HG02798 (cell line): ENCODE measurements around the gene LAD1.

Source experiments
- ATAC-seq: cut with Tn5 transposase; IDR thresholded peaks from one replicate; pipeline ENCODE4 v1.9.1; 2021; ENCODE audit warnings: mild to moderate bottlenecking; ENCODE audit not compliant: unreplicated experiment, poor library complexity

The LAD1 gene

GRCh38 chr1:201370500-201370899 lies 28.6 kb downstream of the LAD1 start:
- ATAC-seq: no peak

DNA sequence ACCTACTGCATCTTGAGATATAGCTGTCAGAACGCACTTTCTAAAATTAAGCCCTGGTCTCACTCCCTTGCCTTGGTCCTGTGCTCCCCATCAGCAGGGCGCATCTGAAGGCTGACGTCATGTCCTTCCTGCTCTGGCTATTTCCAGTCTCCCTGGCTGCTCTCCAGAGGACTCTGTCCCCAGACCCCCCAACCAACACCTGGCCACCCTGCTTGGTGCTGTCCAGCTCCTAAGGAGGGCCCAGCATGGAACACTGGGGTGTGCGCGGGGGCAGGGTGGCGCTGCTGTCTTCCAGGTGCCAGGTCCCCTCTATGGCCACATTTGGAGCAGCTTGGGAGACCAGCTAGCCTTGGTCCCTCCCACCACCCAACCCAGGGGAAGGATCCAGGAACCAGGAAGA lies 29.9 kb downstream of the LAD1 start:
- no peak for ATAC-seq

GRCh38 chr1:201366696-201367095 lies 32.4 kb downstream of the LAD1 start:
- no peak for ATAC-seq

- ATAC-seq: no peak
These were observed 33.9 kb downstream of the LAD1 start for GRCh38 chr1:201365251-201365650.

GRCh38 chr1:201364808-201365105 lies 34.4 kb downstream of the LAD1 start:
- ATAC-seq: no peak

- no peak for ATAC-seq
These were observed 35.7 kb downstream of the LAD1 start for GRCh38 chr1:201363467-201363866.

GRCh38 chr1:201362906-201363305 lies 36.2 kb downstream of the LAD1 start:
- no peak for ATAC-seq

GRCh38 chr1:201361652-201362504 lies 37.2 kb downstream of the LAD1 start:
- ATAC-seq: no peak

GRCh38 chr1:201360901-201361651 lies 38.0 kb downstream of the LAD1 start:
- ATAC-seq: no peak

DNA sequence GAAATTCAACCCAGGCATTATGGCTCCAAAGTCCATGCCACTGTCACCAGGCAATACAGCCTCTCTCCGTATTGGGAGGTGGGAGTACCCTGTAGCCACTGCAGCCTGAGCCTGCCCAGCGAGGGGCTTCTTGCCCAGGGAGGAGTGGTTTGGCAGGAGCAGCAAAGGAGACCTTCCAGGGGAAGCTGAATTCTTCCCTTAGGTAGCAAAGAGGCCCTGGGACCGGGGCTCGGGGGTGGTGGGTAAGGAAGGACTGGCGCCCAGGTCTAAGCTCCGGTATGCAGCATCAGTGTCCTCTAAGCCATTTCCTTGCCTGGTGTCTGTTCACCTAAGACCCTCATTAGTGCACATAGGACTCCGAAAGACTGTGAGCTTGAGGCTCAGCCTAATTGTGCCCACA lies 38.6 kb downstream of the LAD1 start:
- no peak for ATAC-seq

DNA sequence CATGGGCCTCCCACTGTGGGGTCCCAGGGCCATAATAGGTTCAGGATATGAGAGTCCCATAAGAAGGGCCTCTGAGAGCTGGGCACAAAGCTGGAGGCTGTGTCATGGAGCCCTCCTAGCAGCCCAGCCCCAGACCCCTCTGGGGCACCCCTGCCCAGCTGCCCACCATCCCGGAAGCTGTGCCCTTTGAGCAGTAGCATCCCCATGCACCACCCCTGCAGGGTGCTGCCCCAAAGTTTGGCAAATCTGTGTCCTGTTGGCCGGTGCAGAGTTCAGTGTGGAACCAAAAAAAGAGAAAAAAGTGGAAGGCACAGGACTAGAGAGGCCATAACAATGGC lies 39.3 kb downstream of the LAD1 start:
- ATAC-seq: no peak

GRCh38 chr1:201359031-201359872 lies 39.9 kb downstream of the LAD1 start:
- no peak for ATAC-seq

DNA sequence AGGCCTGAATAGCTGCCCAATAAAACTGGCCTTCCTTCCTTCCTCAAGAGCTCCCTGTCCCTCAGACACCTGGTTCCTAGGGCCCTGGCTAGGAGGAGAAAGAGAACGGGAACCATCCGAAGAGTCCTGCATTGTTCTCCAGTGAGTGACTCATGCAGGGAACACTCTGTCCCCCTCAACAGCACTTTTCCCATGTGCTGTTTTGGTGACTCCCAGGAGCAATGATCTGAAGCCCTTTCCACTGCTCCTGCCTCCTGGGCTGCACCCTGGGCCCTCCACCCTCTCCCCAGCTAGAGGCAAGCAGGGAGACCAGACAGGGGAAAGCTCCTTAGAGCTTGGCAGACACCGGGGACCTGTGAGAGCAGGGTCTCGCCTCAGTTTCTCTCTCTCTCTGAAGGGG lies 40.5 kb downstream of the LAD1 start:
- no peak for ATAC-seq

GRCh38 chr1:201357636-201358348 lies 41.3 kb downstream of the LAD1 start:
- ATAC-seq: no peak

- ATAC-seq: no peak
These were observed 41.9 kb downstream of the LAD1 start for GRCh38 chr1:201357211-201357610.

DNA sequence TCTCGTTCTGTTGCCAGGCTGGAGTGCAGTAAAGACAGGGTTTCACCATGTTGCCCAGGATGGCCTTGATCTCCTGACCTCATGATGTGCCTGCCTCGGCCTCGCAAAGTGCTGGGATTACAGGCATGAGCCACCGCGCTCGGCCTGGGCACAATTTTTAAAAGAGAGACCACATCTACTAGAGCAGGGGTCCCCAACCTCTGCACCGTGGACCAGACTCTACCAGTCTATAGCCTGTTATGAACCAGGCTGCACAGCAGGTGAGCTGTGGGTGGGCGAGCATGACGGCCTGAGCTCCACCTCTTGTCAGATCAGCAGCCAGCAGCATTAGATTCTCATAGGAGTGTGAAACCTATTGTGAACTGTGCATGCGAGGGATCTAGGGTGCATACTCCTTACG lies 42.4 kb downstream of the LAD1 start:
- no peak for ATAC-seq

- no peak for ATAC-seq
These were observed 42.9 kb downstream of the LAD1 start for GRCh38 chr1:201356236-201356635.

- no peak for ATAC-seq
These were observed 43.7 kb downstream of the LAD1 start for GRCh38 chr1:201355471-201355870.

GRCh38 chr1:201354901-201355295 lies 44.2 kb downstream of the LAD1 start:
- ATAC-seq: no peak

DNA sequence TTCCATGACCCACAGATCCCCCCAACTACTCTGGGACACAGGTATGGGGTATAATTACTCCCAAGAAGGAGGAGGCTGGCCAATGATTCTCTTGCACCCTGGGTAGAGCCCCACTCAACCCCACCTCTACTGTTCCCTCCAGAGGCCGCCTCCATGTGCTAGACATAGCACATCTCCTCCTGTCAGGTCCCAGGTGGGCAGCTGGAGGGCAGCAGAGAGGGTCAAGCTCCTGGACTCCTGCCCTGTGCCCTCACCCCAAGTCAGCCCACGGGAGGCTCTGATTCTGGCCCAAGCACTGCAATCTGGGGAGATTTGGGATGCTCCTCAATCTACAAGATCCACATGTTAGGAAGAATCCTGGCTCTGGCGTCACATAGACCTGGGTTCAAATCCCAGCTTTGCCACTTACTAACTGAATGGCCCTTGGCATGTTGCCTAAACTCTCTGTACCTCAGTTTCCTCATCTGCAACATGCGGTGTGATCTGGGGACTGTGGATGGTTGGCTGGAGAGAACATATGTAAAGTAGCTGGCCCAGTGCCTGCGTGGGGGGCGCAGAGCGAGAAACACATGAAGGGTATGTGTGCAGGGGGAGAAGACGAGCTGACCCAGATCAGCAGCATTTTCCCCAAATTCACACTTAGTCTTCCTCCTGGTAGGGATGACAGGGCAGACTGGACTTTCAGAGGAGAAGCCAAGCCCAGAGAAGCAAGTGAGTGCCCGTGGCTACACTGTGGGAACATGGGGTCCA lies 44.8 kb downstream of the LAD1 start:
- no peak for ATAC-seq
